ENCODE data around the gene GLP2R.

GRCh38 chr17:9907131-9907530 is 81.4 kb downstream of the GLP2R start:
- TF ChIP-seq EZH2 (IDR thresholded peaks at IDR 0.05): no peak
- no peak for TF ChIP-seq POLR2AphosphoS5 (IDR thresholded peaks at IDR 0.05; ENCODE audit: borderline replicate concordance, low read depth, low read length)

All from SK-N-MC (cell line).